ENCODE measurements around the gene GOT2. TPM values are rescaled to one million over a fixed set of nuclear protein-coding genes. Genes with fewer than 3 reads are reported as not detected.
"Not testable (repeated sequence)": the region's sequence is repeated elsewhere in the genome, so short reads cannot be mapped to it uniquely, and the experiment has no call there.

Gene GOT2
- total RNA-seq, 2 experiments from 2014 or later: 75.6 to 83.5 TPM

- H3K27me3 Mint-ChIP-seq: no peaks in the 10 kb centered on the region
- peak; percentile 25 for DNase-seq
- H3K4me3 Mint-ChIP-seq: no peak overlapping the region
- POLR2A ChIA-PET: interaction anchor here (0.6 kb wide), 1 partner anchor 9 kb away, joined by 4 read pairs; no protein-coding TSS in a partner anchor
- CTCF ChIA-PET: interaction anchor here (0.5 to 1.1 kb wide), 3 partner anchors 23 to 149 kb away, joined by 3 read pairs; partner anchors contain the start of gene SLC38A7
- no peaks in the 10 kb centered on the region for H3K4me1 Mint-ChIP-seq
- H3K9me3 Mint-ChIP-seq: no peaks in the 10 kb centered on the region
- no peaks in the 10 kb centered on the region for H3K36me3 Mint-ChIP-seq (ENCODE audit: low read depth)
- H3K27ac Mint-ChIP-seq: no peak overlapping the region
These were observed 72.8 kb downstream of the GOT2 start for GRCh38 chr16:58661199-58661830.

- POLR2A ChIA-PET; H3K4me3 Mint-ChIP-seq; H3K4me1 Mint-ChIP-seq; H3K27me3 Mint-ChIP-seq; H3K36me3 Mint-ChIP-seq (ENCODE audit: low read depth); H3K27ac Mint-ChIP-seq; H3K9me3 Mint-ChIP-seq; DNase-seq: not testable (repeated sequence)
- CTCF ChIA-PET: interaction anchor here (1.2 kb wide), 1 partner anchor 10 kb away, joined by 3 read pairs; no protein-coding TSS in a partner anchor
These were observed 74.2 kb downstream of the GOT2 start for GRCh38 chr16:58659911-58660310.

- POLR2A ChIA-PET: no interaction called here
- DNase-seq: no peak
- Mint-ChIP-seq H3K27ac (no peak overlapping the region), H3K4me3 (no peak overlapping the region), H3K36me3 (ENCODE audit: low read depth) (no peaks in the 10 kb centered on the region), H3K4me1 (no peaks in the 10 kb centered on the region), H3K9me3 (no peaks in the 10 kb centered on the region), H3K27me3 (no peaks in the 10 kb centered on the region)
- CTCF ChIA-PET: interaction anchor here (0.6 to 1.4 kb wide), 5 partner anchors 9 to 147 kb away, joined by 3 to 4 read pairs (median 3); partner anchors contain the start of gene GOT2
These were observed 75.3 kb downstream of the GOT2 start for GRCh38 chr16:58658796-58659211.

Other genes with a start within 250 kb of the GOT2 start
- under 1 TPM; 0.69 to 0.97 TPM for gene NDRG4, start 234.2 kb downstream of the GOT2 start, total RNA-seq
- 10 to 100 TPM; 14.7 to 15.3 TPM for gene SETD6, start 218.8 kb downstream of the GOT2 start, total RNA-seq
- 100 to 1,000 TPM; 245 to 283 TPM for gene CNOT1, start 104.5 kb downstream of the GOT2 start, total RNA-seq
- gene SLC38A7, start 49.5 kb downstream of the GOT2 start, total RNA-seq: 10 to 100 TPM; 12.3 to 12.5 TPM

All from activated CD4-positive, alpha-beta T cell treated with anti-CD3 and anti-CD28 coated beads, Interleukin-2, amount 10 ng/mL, durations not matched to agents 7 days and 5 days (primary cell).